Activated naive CD8-positive, alpha-beta T cell treated with anti-CD3 and anti-CD28 coated beads, Interleukin-2, amount 10 ng/mL, durations not matched to agents 7 days and 5 days (primary cell): ENCODE results near the gene CPXM2. TPM values are rescaled to one million over a fixed set of nuclear protein-coding genes. Genes with fewer than 3 reads are reported as not detected.

Source experiments
- ATAC-seq: fragments of 150-1000 bp; cut with Tn5 transposase; one replicate; pipeline ENCODE4 v1.10.0; 2021; ENCODE audit warnings: low read depth, moderate library complexity
- POLR2A ChIA-PET: fragments of 350-600 bp; sonication (Branson Sonifier 250); formaldehyde crosslinking; loops from one replicate; lab custom pipeline; 2021; ENCODE audit warnings: antibody characterized with exemption; lab: Charles Lee
- DNase-seq: peaks from one replicate; pipeline ENCODE4 v3.0.0; 2021
- H3K27ac Mint-ChIP-seq: one replicate; pipeline ENCODE4 v1.8.0; 2022; ENCODE audit warnings: mild to moderate bottlenecking, mixed read lengths
- H3K27me3 Mint-ChIP-seq: one replicate; pipeline ENCODE4 v1.8.0; 2022; ENCODE audit warnings: mild to moderate bottlenecking, moderate library complexity, mixed read lengths
- H3K36me3 Mint-ChIP-seq: one replicate; pipeline ENCODE4 v1.8.0; 2021; ENCODE audit warnings: mild to moderate bottlenecking, mixed read lengths
- H3K4me1 Mint-ChIP-seq: one replicate; pipeline ENCODE4 v1.8.0; 2021; ENCODE audit warnings: mixed read lengths
- H3K4me3 Mint-ChIP-seq: one replicate; pipeline ENCODE4 v1.8.0; 2022; ENCODE audit warnings: mild to moderate bottlenecking, moderate library complexity, mixed read lengths
- H3K9me3 Mint-ChIP-seq: one replicate; pipeline ENCODE4 v1.8.0; 2021; ENCODE audit warnings: mixed read lengths
- total RNA-seq, 2 experiments: library from RNA; stranded (reverse); gene quantifications; one replicate each; pipeline ENCODE4 v1.2.3, GENCODE V29; 2021

CPXM2 gene
- total RNA-seq, 2 experiments from 2014 or later: not detected

DNA sequence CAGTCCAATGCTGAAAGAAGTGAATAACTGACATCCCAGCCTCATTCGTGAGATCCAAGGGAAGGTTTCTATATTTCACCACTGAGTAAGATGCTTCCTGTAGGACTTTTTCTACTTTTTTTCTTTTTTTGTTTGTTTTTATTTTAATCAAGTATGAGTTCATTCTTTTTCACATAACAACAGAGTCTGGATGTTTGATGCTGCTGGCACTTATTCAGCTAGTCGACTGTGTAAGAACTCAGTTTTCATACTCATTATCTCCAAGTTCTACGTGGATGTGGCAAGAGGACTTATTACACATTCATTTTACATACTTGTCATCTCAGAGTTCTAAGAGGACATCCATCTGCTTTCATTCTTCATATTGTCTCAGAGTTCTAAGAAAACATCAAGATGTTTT, 86.9 kb downstream of the CPXM2 start:
- H3K4me1 Mint-ChIP-seq: no peaks in the 10 kb centered on the region
- no peak overlapping the region for H3K27ac Mint-ChIP-seq
- POLR2A ChIA-PET: no interaction called here

DNA sequence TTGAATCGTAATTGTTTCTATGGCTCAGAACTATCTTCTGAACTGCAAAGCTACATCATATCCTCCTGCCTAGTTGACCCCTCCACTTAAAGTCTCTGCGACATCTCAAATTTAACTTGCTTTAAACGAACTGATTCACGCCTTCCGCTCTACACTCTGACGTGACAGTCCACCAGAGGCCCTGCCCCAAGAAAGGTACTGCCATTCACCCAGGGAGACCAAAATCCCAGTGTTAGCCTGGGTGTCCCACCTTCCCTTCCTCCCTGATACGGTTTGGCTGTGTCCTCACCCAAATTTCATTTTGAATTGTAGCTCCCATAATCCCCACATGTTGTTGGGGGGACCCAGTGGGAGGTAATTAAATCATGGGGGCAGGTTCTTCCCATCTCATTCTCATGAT, 90.8 kb downstream of the CPXM2 start:
- H3K4me1 Mint-ChIP-seq: no peaks in the 10 kb centered on the region
- no peaks in the 10 kb centered on the region for H3K9me3 Mint-ChIP-seq
- no peak for DNase-seq
- peaks cover 12% of the 10 kb centered on the region for H3K27me3 Mint-ChIP-seq
- no peaks in the 10 kb centered on the region for H3K36me3 Mint-ChIP-seq
- H3K27ac Mint-ChIP-seq: no peak overlapping the region
- POLR2A ChIA-PET: no interaction called here
- ATAC-seq: no peak
- no peak overlapping the region for H3K4me3 Mint-ChIP-seq

More for the DNA sequence above, 86.9 kb downstream of the CPXM2 start:
- H3K4me3 Mint-ChIP-seq: no peak overlapping the region
- no peaks in the 10 kb centered on the region for H3K36me3 Mint-ChIP-seq
- peaks cover 12% of the 10 kb centered on the region for H3K27me3 Mint-ChIP-seq
- ATAC-seq (no peak), DNase-seq (no peak)
- no peaks in the 10 kb centered on the region for H3K9me3 Mint-ChIP-seq

DNA sequence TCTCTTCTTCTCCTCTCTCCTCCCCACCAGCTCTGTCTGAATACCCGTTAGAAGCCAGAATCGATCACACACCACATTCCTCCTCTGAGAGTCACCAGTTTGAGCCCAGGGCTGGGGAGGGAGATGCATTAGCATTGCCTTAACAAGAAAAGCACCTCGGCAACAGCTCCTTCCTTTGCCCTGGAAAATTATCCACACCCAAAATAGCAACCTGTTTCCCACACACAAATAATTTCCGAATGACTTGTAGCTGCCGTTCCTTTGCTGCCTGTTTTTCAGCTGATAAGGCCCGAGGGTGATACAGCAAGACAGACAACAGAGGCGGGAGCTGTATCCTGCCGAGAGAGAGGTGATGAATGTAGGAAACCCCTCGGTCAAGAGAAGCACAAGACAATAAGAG, 91.3 kb downstream of the CPXM2 start:
- Mint-ChIP-seq H3K27me3 (peaks cover 12% of the 10 kb centered on the region), H3K9me3 (no peaks in the 10 kb centered on the region), H3K4me3 (no peak overlapping the region), H3K27ac (no peak overlapping the region), H3K4me1 (no peaks in the 10 kb centered on the region), H3K36me3 (no peaks in the 10 kb centered on the region)
- POLR2A ChIA-PET: no interaction called here
- DNase-seq (no peak), ATAC-seq (no peak)

- H3K27ac Mint-ChIP-seq: no peak overlapping the region
- H3K4me1 Mint-ChIP-seq: no peaks in the 10 kb centered on the region
- H3K9me3 Mint-ChIP-seq: no peaks in the 10 kb centered on the region
- H3K4me3 Mint-ChIP-seq: no peak overlapping the region
- POLR2A ChIA-PET: no interaction called here
- ATAC-seq (no peak), DNase-seq (no peak)
- peaks cover 12% of the 10 kb centered on the region for H3K27me3 Mint-ChIP-seq
- H3K36me3 Mint-ChIP-seq: no peaks in the 10 kb centered on the region
These were observed 92.8 kb downstream of the CPXM2 start for GRCh38 chr10:123798856-123799255.

- no peaks in the 10 kb centered on the region for H3K4me1 Mint-ChIP-seq
- DNase-seq: no peak
- ATAC-seq: no peak
- peaks cover 12% of the 10 kb centered on the region for H3K27me3 Mint-ChIP-seq
- POLR2A ChIA-PET: no interaction called here
- no peaks in the 10 kb centered on the region for H3K36me3 Mint-ChIP-seq
- H3K27ac Mint-ChIP-seq: no peak overlapping the region
- H3K9me3 Mint-ChIP-seq: no peaks in the 10 kb centered on the region
- no peak overlapping the region for H3K4me3 Mint-ChIP-seq
These were observed 93.8 kb downstream of the CPXM2 start for GRCh38 chr10:123797813-123798212.

DNA sequence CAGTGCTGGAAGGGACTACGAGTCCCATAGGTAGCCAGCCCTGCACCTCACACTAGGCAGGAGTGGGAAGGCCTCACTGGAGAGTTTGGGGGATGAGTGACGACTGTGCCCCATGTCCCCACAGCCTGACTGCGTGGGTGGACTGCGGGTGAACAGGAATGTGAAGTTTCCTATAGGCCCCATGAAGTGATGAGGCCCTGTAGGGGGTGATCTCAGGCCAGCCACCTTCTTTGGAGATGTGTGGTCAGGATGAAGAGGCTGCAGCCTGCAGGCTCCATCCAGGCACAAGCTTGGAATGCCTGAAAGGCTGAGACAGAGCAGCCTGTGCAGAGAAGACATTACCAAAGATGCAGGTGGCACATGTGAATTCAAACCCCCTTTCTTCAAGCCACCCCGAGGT, 94.9 kb downstream of the CPXM2 start:
- ATAC-seq: no peak
- H3K27me3 Mint-ChIP-seq: peaks cover 12% of the 10 kb centered on the region
- H3K4me3 Mint-ChIP-seq: no peak overlapping the region
- DNase-seq: no peak
- no peak overlapping the region for H3K27ac Mint-ChIP-seq
- H3K36me3 Mint-ChIP-seq: no peaks in the 10 kb centered on the region
- POLR2A ChIA-PET: no interaction called here
- H3K4me1 Mint-ChIP-seq: no peaks in the 10 kb centered on the region
- no peaks in the 10 kb centered on the region for H3K9me3 Mint-ChIP-seq

GRCh38 chr10:123795846-123796590, 95.6 kb downstream of the CPXM2 start:
- ATAC-seq (no peak), DNase-seq (no peak)
- Mint-ChIP-seq H3K27ac (no peak overlapping the region), H3K4me1 (no peaks in the 10 kb centered on the region), H3K9me3 (peaks cover 4% of the 10 kb centered on the region), H3K36me3 (no peaks in the 10 kb centered on the region), H3K27me3 (peaks cover 11% of the 10 kb centered on the region), H3K4me3 (no peak overlapping the region)
- POLR2A ChIA-PET: no interaction called here

GRCh38 chr10:123795196-123795780, 96.3 kb downstream of the CPXM2 start:
- ATAC-seq (no peak), DNase-seq (no peak)
- no peak overlapping the region for H3K4me3 Mint-ChIP-seq
- H3K27ac Mint-ChIP-seq: no peak overlapping the region
- H3K9me3 Mint-ChIP-seq: peaks cover 7% of the 10 kb centered on the region
- POLR2A ChIA-PET: no interaction called here
- no peaks in the 10 kb centered on the region for H3K36me3 Mint-ChIP-seq
- H3K4me1 Mint-ChIP-seq: no peaks in the 10 kb centered on the region
- H3K27me3 Mint-ChIP-seq: peaks cover 6% of the 10 kb centered on the region

- Mint-ChIP-seq H3K27me3 (no peaks in the 10 kb centered on the region), H3K4me3 (no peak overlapping the region), H3K4me1 (no peaks in the 10 kb centered on the region), H3K36me3 (no peaks in the 10 kb centered on the region), H3K9me3 (peaks cover 10% of the 10 kb centered on the region), H3K27ac (no peak overlapping the region)
- no peak for ATAC-seq
- POLR2A ChIA-PET: interaction anchor here (0.7 kb wide), 1 partner anchor 50 kb away, joined by 4 read pairs; no protein-coding TSS in a partner anchor
- DNase-seq: no peak
These were observed 99.2 kb downstream of the CPXM2 start for GRCh38 chr10:123792248-123792978.

- DNase-seq (no peak), ATAC-seq (no peak)
- Mint-ChIP-seq H3K27me3 (peaks cover under 1% of the 10 kb centered on the region), H3K27ac (no peak overlapping the region), H3K9me3 (peaks cover 10% of the 10 kb centered on the region), H3K4me3 (no peak overlapping the region), H3K4me1 (no peaks in the 10 kb centered on the region), H3K36me3 (no peaks in the 10 kb centered on the region)
- POLR2A ChIA-PET: no interaction called here
These were observed 101.3 kb downstream of the CPXM2 start for GRCh38 chr10:123790132-123790885.

DNA sequence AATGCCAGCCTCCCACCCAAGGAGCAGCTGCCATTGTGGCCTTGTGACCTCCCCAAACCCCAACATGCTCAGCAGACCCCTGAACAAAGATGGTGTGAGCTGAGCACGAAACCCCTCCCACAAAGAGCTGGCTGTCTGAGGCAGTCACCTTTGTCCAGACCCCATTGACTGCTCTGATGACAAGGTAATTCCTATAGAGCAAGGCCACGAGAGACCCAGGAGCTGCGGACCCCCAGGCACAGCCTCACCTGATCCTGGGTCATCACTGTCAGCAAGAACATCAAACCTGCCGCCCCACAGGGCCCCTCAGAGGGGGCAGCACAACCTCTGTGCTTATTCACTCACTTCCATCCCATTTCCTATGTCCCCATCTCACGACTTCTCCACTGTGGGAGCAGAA, 102.6 kb downstream of the CPXM2 start:
- no peak for DNase-seq
- no peaks in the 10 kb centered on the region for H3K4me1 Mint-ChIP-seq
- POLR2A ChIA-PET: no interaction called here
- peaks cover 10% of the 10 kb centered on the region for H3K27me3 Mint-ChIP-seq
- ATAC-seq: no peak
- H3K4me3 Mint-ChIP-seq: no peak overlapping the region
- H3K9me3 Mint-ChIP-seq: peaks cover 10% of the 10 kb centered on the region
- no peak overlapping the region for H3K27ac Mint-ChIP-seq
- no peaks in the 10 kb centered on the region for H3K36me3 Mint-ChIP-seq

DNA sequence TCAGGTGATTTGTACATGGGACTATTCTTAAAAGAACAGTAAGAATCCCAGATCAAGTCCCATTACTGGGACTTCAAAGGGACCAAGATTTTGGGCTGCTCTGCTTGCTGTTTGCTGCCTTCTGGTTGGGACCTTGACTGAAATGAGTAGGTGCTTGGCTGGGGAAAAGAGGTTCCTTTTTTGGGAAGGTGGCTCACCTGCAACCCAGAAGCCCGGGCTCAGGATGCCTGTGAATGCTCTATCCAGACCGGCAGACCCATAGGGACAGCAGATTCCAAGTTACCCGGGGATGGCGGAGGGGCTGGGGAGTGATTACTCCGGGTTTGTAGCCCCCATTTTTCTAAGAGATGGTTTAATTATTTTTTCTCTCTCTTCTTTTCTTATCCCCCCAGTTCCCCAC, 104.0 kb downstream of the CPXM2 start:
- no peak for DNase-seq
- H3K36me3 Mint-ChIP-seq: no peaks in the 10 kb centered on the region
- POLR2A ChIA-PET: no interaction called here
- no peak overlapping the region for H3K4me3 Mint-ChIP-seq
- H3K9me3 Mint-ChIP-seq: peaks cover 10% of the 10 kb centered on the region
- H3K27me3 Mint-ChIP-seq: peaks cover 16% of the 10 kb centered on the region
- no peaks in the 10 kb centered on the region for H3K4me1 Mint-ChIP-seq
- no peak overlapping the region for H3K27ac Mint-ChIP-seq
- ATAC-seq: no peak

DNA sequence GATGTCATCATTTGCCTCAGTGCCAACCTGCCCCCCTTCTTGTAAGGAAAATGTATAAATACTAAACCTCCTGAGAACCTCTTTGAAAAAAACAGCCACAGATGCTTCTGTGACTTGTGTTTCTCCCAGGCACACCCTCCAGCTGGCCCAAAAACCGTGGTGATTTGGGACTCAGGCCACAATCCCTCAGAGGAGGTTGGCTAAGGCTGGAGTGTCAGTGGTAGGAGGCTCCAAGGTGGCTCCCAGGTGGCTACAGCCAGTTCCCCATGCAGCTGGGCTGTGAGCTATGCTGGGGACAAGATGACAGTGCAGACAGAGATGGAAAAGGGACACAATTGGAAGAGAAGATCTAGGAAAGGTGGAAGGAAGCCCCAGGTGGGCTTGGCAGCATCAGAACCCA, 104.7 kb downstream of the CPXM2 start:
- H3K27ac Mint-ChIP-seq: no peak overlapping the region
- H3K4me3 Mint-ChIP-seq: no peak overlapping the region
- no peaks in the 10 kb centered on the region for H3K36me3 Mint-ChIP-seq
- H3K9me3 Mint-ChIP-seq: peaks cover 10% of the 10 kb centered on the region
- DNase-seq: no peak
- no peak for ATAC-seq
- H3K4me1 Mint-ChIP-seq: no peaks in the 10 kb centered on the region
- H3K27me3 Mint-ChIP-seq: peaks cover 16% of the 10 kb centered on the region
- POLR2A ChIA-PET: no interaction called here
